ENCODE results near the gene VPS37D. TPM values are rescaled to one million over a fixed set of nuclear protein-coding genes. Genes with fewer than 3 reads are reported as not detected.

Gene VPS37D
- total RNA-seq, 1 experiment from 2014 or later: 5.7 TPM

- Mint-ChIP-seq H3K36me3 (no peaks in the 10 kb centered on the region), H3K9me3 (no peaks in the 10 kb centered on the region), H3K27ac (no peak overlapping the region), H3K27me3 (ENCODE audit: low read depth) (peaks cover 22% of the 10 kb centered on the region), H3K4me1 (peaks cover 11% of the 10 kb centered on the region), H3K4me3 (peak overlapping the region; percentile 83)
- ChIA-PET POLR2A (interaction anchor here (0.5 to 1.0 kb wide), 4 partner anchors 21 to 116 kb away, joined by 3 to 7 read pairs (median 6); partner anchors contain the start of gene ABHD11), CTCF (interaction anchor here (0.6 to 2.9 kb wide), 13 partner anchors 10 to 112 kb away, joined by 3 to 28 read pairs (median 5); partner anchors contain the start of genes BAZ1B, STX1A and VPS37D)
- no peak for ATAC-seq
- DNase-seq (ENCODE audit: low spot score): no peak
- TF ChIP-seq ZBTB21 (CRISPR knock-in tag; IDR thresholded peaks at IDR 0.05; ENCODE audit: borderline replicate concordance) (no peak), MYBL2 (CRISPR knock-in tag; IDR thresholded peaks at IDR 0.05) (no peak), AR (CRISPR knock-in tag; IDR thresholded peaks at IDR 0.05) (no peak), USF1 (CRISPR knock-in tag; IDR thresholded peaks at IDR 0.05) (no peak), CDX4 (CRISPR knock-in tag; IDR thresholded peaks at IDR 0.05; ENCODE audit: borderline replicate concordance) (no peak), ZNF532 (CRISPR knock-in tag; IDR thresholded peaks at IDR 0.05; ENCODE audit: borderline replicate concordance) (no peak), JUN (CRISPR knock-in tag; IDR thresholded peaks at IDR 0.05) (no peak), ZNF263 (CRISPR knock-in tag; IDR thresholded peaks at IDR 0.05; ENCODE audit: low read depth) (no peak), HMGA2 (CRISPR knock-in tag; IDR thresholded peaks at IDR 0.05) (no peak), ZNF232 (CRISPR knock-in tag; IDR thresholded peaks at IDR 0.05) (no peak), FOXJ3 (CRISPR knock-in tag; IDR thresholded peaks at IDR 0.05; ENCODE audit: borderline replicate concordance) (no peak)
Observed at GRCh38 chr7:73622527-73622908, 45.1 kb upstream of the VPS37D start.

GRCh38 chr7:73622909-73623797 lies 44.5 kb upstream of the VPS37D start:
- POLR2A ChIA-PET: interaction anchor here (0.5 to 1.0 kb wide), 5 partner anchors 21 to 204 kb away, joined by 3 to 7 read pairs (median 3); partner anchors contain the start of gene ABHD11
- DNase-seq (ENCODE audit: low spot score) (peak; percentile 88), ATAC-seq (peak; percentile 74)
- Mint-ChIP-seq H3K4me3 (peak overlapping the region; percentile 83), H3K27me3 (ENCODE audit: low read depth) (peaks cover 28% of the 10 kb centered on the region), H3K4me1 (peaks cover 11% of the 10 kb centered on the region), H3K36me3 (no peaks in the 10 kb centered on the region), H3K27ac (no peak overlapping the region), H3K9me3 (no peaks in the 10 kb centered on the region)
- CTCF ChIA-PET: interaction anchor here (0.6 to 2.9 kb wide), 13 partner anchors 11 to 111 kb away, joined by 3 to 28 read pairs (median 5); partner anchors contain the start of genes BAZ1B, STX1A and VPS37D
- TF ChIP-seq RELA (CRISPR knock-in tag; IDR thresholded peaks at IDR 0.05; ENCODE audit: borderline replicate concordance) (no peak), EMX1 (CRISPR knock-in tag; IDR thresholded peaks at IDR 0.05) (no peak), HMGXB4 (CRISPR knock-in tag; IDR thresholded peaks at IDR 0.05) (no peak; the same call in 1 of the 2 replicates), ELF4 (CRISPR knock-in tag; IDR thresholded peaks at IDR 0.05; ENCODE audit: low read depth) (no peak), PREB (CRISPR knock-in tag; IDR thresholded peaks at IDR 0.05; ENCODE audit: borderline replicate concordance) (no peak), E2F5 (CRISPR knock-in tag; IDR thresholded peaks at IDR 0.05) (0 out of 2 replicates have a peak, but pooled peaks have one; percentile 37), ZBTB43 (CRISPR knock-in tag; IDR thresholded peaks at IDR 0.05) (no peak)

Data from WTC11 (cell line).